Mammary epithelial cell (primary cell): Measurements from ENCODE around the gene LATS2.

ENCODE experiments used
- CTCF ChIP-seq, 2 donors: IDR thresholded peaks in 1 of 2; conservative IDR thresholded peaks in 1 of 2; 2 replicates each; pipeline ENCODE4 v1.5.1; 2011 to 2012; ENCODE audit warnings: inconsistent platforms in 2 of 2, low read length in 2 of 2, mild to moderate bottlenecking in 2 of 2, control low read depth in 1 of 2, low read depth in 1 of 2; ENCODE audit not compliant: insufficient read depth in 1 of 2; ENCODE audit errors: extremely low read depth in 1 of 2
- EZH2 ChIP-seq: IDR thresholded peaks from 2 replicates; pipeline ENCODE4 v1.6.1; 2012; ENCODE audit warnings: low read length, inconsistent platforms, borderline replicate concordance

GRCh38 chr13:20969182-20969581, 92.2 kb downstream of the LATS2 start:
- TF ChIP-seq EZH2 (no peak), CTCF (conservative IDR thresholded peaks at IDR 0.05 in 1 of 2, IDR thresholded peaks at IDR 0.05 in 1 of 2; ENCODE audit: extremely low read depth in 1 of 2, insufficient read depth in 1 of 2, low read depth in 1 of 2, low read length in 2 of 2) (no peak)
